ENCODE results near the gene SLC39A11.
"Not testable (repeated sequence)": the region's sequence is repeated elsewhere in the genome, so short reads cannot be mapped to it uniquely, and the experiment has no call there.

SLC39A11 gene

GRCh38 chr17:72940496-72940895, 152.0 kb downstream of the SLC39A11 start:
- no peak for DNase-seq

GRCh38 chr17:72938482-72938881, 154.0 kb downstream of the SLC39A11 start:
- DNase-seq: no peak

GRCh38 chr17:72937707-72938106, 154.8 kb downstream of the SLC39A11 start:
- DNase-seq: no peak

DNA sequence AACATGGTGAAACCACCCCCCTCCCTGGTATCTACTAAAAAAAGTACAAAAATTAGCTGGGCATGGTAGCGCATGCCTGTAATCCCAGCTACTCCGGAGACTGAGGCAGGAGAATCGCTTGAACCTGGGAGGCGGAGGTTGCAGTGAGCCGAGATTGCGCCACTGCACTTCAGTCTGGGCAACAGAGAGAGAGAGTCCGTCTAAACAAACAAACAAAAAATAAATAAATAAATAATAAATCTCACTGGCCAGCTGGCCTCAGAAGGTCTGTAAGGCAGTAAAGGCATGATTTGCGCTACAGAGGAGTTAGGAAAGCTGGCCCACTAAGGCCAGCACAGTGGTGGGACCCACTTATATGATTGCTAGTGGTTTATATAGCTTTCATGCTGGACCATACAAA, 155.2 kb downstream of the SLC39A11 start:
- not testable (repeated sequence) for DNase-seq

DNA sequence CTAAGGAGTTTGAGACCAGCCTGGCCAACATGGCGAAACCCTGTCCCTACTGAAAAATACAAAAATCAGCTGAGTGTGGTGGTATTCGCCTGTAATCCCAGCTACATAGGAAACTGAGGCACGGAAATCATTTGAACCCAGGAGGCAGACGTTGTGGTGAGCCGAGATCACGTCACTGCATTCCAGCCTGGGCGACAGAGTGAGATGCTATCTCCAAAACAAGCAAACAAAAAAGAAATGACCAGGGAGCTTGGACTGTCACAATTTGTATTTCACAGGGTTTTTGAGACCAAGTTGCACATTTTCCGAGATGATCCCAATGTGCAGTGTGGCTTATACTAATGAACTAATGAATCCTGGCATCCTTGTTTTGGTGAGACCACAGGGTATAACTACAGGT, 156.5 kb downstream of the SLC39A11 start:
- DNase-seq: no peak

- DNase-seq: no peak
Observed at GRCh38 chr17:72934927-72935326, 157.6 kb downstream of the SLC39A11 start.

DNA sequence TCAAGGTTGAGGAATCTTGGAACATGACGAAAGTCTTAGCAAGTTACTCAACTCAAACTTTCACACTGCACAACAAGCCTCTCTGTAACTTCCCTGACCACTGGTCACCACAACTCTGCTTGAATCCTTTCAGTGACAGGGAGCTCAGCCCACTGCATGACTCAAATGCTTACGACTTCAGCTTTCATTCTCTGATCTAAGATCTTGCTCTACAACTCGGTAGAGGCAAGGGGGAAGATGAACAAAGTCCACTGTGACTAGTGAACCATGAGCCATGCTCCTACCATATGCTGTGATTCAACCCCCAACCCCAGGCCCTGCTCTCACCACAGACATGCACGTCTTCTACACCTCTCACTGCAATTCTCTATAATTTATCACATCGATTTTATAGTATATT, 160.9 kb downstream of the SLC39A11 start:
- no peak for DNase-seq

GRCh38 chr17:72931163-72931562, 161.3 kb downstream of the SLC39A11 start:
- no peak for DNase-seq

DNA sequence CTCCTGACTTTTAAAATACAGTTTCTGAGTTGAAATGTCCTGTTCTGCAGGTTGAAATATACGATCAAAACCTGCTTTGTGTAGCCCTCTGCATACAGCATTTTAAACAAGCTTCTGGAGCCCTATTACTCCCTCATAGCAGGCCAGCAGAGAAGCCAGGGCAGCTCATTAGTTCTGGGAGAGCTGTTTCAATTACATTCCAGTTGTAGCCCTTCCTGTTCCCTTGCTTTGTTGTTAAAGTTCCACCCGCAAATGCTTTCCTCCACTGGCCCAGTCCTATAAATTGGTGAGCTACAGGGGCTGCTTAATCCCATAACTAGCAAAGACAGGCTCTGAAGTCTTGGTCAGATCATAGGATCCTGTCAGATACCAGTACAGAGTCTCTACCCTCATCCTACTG, 162.5 kb downstream of the SLC39A11 start:
- no peak for DNase-seq

- DNase-seq: no peak
Observed at GRCh38 chr17:72928454-72929136, 163.9 kb downstream of the SLC39A11 start.

DNA sequence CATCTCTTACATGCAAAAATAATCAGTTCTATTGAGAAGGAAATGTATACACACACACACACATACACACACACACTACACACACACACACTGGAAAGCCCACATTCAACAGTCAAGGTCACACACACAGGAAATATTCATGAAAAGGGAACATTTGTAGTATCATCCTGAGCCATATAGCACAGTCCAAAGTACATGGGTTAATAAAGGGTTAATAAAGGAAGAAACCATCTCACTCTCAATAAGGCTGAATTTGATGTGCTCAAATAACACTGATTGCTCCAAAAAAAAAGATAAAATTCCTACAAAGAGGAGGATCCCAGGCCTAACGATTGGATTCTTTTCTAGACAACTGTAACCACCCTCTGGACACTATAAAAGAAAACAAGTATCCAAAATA, 164.7 kb downstream of the SLC39A11 start:
- no peak for DNase-seq

GRCh38 chr17:72927146-72927545, 165.3 kb downstream of the SLC39A11 start:
- no peak for DNase-seq

- no peak for DNase-seq
Observed at GRCh38 chr17:72926171-72926570, 166.3 kb downstream of the SLC39A11 start.

- DNase-seq: no peak
Observed at GRCh38 chr17:72924196-72924595, 168.3 kb downstream of the SLC39A11 start.

DNA sequence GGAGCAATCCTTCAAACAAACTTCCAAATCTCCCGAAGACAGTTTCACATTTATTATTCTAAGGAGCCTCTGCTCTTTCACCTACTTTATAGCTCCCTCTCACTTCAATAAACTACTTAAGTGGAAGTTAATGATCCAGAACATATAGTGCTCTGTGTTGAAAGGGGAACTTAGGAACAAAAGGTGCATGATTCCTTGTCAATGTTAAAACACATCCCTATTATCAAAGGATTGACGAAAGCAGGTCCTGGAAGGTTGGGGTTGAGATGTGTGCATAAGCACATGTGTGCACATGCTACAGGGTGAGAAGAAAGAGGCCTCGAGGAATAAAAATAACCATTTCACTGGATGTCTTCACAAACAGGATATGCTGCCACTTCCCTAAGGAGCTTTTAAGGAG, 170.3 kb downstream of the SLC39A11 start:
- no peak for DNase-seq

DNA sequence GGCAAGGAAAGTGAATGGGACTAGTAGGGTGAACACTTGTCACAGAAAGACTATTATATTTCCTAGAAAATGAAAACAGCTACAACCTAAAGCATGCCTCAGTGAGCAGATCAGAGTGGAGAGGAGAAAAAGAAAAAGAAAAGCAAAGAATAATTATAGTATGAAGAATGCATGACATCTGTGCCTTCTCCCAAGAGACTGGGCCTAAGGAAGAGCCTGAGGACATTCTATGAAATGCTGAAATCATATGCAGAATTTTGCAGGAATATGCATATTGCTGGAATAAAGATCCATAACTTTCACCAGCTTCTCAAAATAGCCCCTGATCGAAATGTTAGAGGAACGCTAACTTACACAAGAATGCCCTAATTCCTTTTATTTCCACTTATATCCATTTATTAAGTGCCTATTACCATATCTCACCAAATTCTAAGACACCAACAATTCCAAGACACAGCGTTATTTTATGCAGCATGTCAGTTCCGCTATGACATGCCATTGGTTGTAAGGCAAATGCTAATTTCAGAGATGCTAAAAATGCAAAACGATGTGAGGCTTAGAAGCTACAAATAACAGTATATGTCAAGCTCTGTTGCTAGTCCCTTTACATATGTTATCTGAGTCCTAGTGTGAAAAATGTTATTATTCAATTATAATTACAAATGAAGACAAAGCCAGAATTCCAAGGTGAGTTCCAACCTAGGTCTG, 171.0 kb downstream of the SLC39A11 start:
- DNase-seq: no peak

DNA sequence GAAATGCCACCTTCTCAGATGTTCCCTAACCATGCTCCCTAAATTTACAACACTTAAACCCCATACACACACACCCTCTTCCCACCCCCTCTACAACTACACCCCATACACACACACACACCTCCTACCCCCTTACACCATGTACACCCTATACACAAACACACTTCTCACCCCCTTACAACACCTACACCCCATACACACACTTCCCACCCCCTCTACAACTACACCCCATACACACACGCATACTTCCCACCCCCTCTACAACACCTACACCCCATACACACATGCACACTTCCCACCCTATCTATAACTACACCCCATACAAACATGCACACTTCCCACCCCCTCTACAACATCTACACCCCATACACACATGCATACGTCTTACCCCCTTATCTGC, 172.0 kb downstream of the SLC39A11 start:
- no peak for DNase-seq

DNA sequence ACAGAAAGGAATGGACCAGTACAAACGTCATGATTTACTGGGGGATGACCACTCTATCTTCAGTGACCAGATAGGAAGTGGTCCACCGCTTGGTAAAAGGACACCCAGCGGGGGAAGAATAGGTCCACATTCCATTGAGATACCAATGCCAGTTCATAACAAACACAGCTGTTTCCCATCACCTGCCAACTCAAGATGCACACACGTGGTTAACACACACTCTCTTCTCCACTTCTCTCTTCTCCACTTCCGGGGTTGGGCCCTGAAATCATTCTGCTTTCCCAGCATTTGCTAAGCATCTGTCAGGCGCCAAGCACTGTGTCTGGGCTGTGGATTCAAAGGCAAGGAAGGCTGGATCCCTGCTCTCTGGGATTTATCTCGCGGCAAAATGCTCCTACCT, 175.5 kb downstream of the SLC39A11 start:
- no peak for DNase-seq

DNA sequence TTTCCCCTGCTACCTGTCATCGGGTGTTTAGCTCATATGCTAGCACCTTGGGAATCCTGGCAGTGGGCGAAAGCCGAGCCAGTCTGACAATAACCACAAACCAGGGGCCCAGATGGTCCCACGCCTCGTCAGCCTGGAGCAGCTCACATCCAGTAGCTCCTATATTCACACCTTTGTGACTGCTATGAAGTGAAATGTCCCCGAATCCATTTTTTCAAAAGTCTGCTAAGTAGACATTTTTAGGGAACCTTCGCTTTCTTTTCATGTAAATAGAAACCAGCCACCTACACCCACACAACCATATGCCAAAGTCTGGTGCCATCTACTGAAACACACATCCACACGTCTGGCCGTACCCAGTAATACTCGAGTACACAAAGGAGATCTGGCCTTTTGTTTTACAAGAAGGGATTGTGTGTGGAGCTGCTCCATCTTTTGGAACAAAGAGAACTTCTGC, 176.8 kb downstream of the SLC39A11 start:
- DNase-seq: no peak

DNA sequence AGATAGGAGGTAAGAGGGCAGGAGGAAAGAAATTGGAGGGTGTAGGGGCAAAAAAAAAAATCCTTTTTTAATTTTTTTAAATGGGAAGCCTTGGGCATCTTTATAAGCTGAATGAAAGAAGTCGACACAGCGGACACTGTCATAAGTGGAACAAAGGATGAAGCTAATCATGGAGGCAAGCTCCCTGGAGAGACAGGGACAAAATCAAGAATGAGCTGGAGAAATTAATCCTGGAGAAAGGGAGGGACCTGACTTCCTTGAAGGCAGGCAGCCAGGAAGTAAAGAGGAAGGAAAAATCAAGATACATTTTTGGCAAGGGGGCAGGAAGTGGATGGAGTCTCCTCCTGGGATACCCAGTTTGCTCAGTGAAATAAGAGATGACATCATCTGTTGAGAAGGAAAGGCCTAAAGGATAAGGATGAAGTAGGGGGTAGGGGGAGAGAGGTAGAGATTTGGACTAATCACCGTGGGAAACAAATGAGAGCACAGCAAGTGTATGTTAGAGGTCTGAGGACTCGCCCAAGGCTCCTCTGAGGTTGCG, 179.3 kb downstream of the SLC39A11 start:
- DNase-seq: no peak

GRCh38 chr17:72906306-72906705, 186.2 kb downstream of the SLC39A11 start:
- no peak for DNase-seq

- DNase-seq: no peak
Observed at GRCh38 chr17:72903522-72903921, 189.0 kb downstream of the SLC39A11 start.

- DNase-seq: no peak
Observed at GRCh38 chr17:72901657-72902056, 190.8 kb downstream of the SLC39A11 start.

GRCh38 chr17:72901083-72901482, 191.4 kb downstream of the SLC39A11 start:
- DNase-seq: no peak

- no peak for DNase-seq
Observed at GRCh38 chr17:72900654-72900971, 191.9 kb downstream of the SLC39A11 start.

All from stimulated activated CD4-positive, alpha-beta T cell treated with anti-CD3 and anti-CD28 coated beads, Interleukin-4, amount 100 ng/mL, for 24 hours (primary cell).